Endothelial cell of umbilical vein (primary cell): ENCODE measurements around the gene SLC41A3. TPM values are rescaled to one million over a fixed set of nuclear protein-coding genes. Genes with fewer than 3 reads are reported as not detected.
"Not testable (repeated sequence)": the region's sequence is repeated elsewhere in the genome, so short reads cannot be mapped to it uniquely, and the experiment has no call there.

Source experiments
- BruUV-seq: library from RNA; stranded (reverse); fragments of 400-500 nt; replicated peaks from 2 replicates; lab custom pipeline; 2021; lab: Mats Ljungman, UMichigan
- CTCF ChIA-PET: fragments of 300-600, 350-600 bp; sonication (Branson Sonifier 250); formaldehyde crosslinking; loops from one replicate; lab custom pipeline; 2021; ENCODE audit warnings: antibody characterized with exemption, inconsistent platforms; lab: Charles Lee
- POLR2A ChIA-PET: fragments of 300-600, 350-600 bp; sonication (Branson Sonifier 250); formaldehyde crosslinking; loops from one replicate; lab custom pipeline; 2021; ENCODE audit warnings: antibody characterized with exemption, inconsistent platforms; lab: Charles Lee
- DNase-seq: peaks from one replicate; pipeline ENCODE4 v3.0.0-alpha.2; 2011; ENCODE audit warnings: low read depth, low spot score
- FAIRE-seq: peaks from 2 replicates; lab custom pipeline; 2011; peaks lifted over from hg19 to GRCh38; lab: Jason Lieb, UNC
- H2AFZ ChIP-seq: 2 replicates; pipeline ENCODE4 v1.6.0; 2012; ENCODE audit warnings: low read depth, low read length, control low read depth, inconsistent platforms
- H3K27ac ChIP-seq: 2 replicates; pipeline ENCODE4 v1.5.1; 2011; ENCODE audit warnings: low read depth, mild to moderate bottlenecking, control low read depth, low read length, moderate library complexity; ENCODE audit not compliant: insufficient read depth
- H3K27me3 ChIP-seq, 2 experiments: 2 replicates each; pipeline versions ENCODE4 v1.6.0 to v1.6.1; 2011; ENCODE audit warnings: low read length in 2 of 2, mixed read lengths in 1 of 2; ENCODE audit not compliant: control insufficient read depth in 2 of 2, insufficient read depth in 2 of 2
- H3K36me3 ChIP-seq, 2 experiments: 2 replicates in 1 of 2; 3 replicates in 1 of 2; pipeline ENCODE4 v1.5.1; 2011; ENCODE audit warnings: low read length in 2 of 2, mild to moderate bottlenecking in 1 of 2, moderate library complexity in 1 of 2; ENCODE audit not compliant: control insufficient read depth in 2 of 2, insufficient read depth in 2 of 2; ENCODE audit errors: extremely low read depth in 1 of 2
- H3K4me1 ChIP-seq: 3 replicates; pipeline ENCODE4 v1.5.1; 2011; ENCODE audit warnings: mild to moderate bottlenecking, low read length; ENCODE audit not compliant: control insufficient read depth, insufficient read depth; ENCODE audit errors: extremely low read depth
- H3K4me2 ChIP-seq: 2 replicates; pipeline ENCODE4 v1.6.1; 2011; ENCODE audit warnings: low read length, control low read depth, mixed read lengths; ENCODE audit not compliant: insufficient read depth
- H3K4me3 ChIP-seq, 3 experiments: fragments of 200-600 bp in 1 of 3; sonication (generic), shearing (Covaris generic) in 1 of 3; replicated peaks in 1 of 3; 2 replicates each; pipeline ENCODE4 v1.5.1; 2011 to 2016; ENCODE audit warnings: control low read depth in 3 of 3, low read length in 3 of 3, mild to moderate bottlenecking in 2 of 3, inconsistent platforms in 1 of 3, low read depth in 1 of 3, moderate library complexity in 1 of 3; ENCODE audit not compliant: insufficient read depth in 1 of 3
- H3K79me2 ChIP-seq: 2 replicates; pipeline ENCODE4 v1.6.0; 2012; ENCODE audit warnings: low read length, inconsistent platforms; ENCODE audit not compliant: control insufficient read depth, insufficient read depth
- H3K9ac ChIP-seq: replicated peaks from 2 replicates; pipeline ENCODE3; 2011; ENCODE audit warnings: low read length, control low read depth; ENCODE audit not compliant: insufficient read depth; ENCODE audit errors: extremely low read depth
- H3K9me1 ChIP-seq: replicated peaks from 3 replicates; pipeline ENCODE4 v1.6.0; 2011; ENCODE audit warnings: mild to moderate bottlenecking, low read length; ENCODE audit not compliant: control insufficient read depth, insufficient read depth; ENCODE audit errors: extremely low read depth
- H3K9me3 ChIP-seq: replicated peaks from 2 replicates; pipeline ENCODE4 v1.5.1; 2012; ENCODE audit warnings: low read length, inconsistent platforms; ENCODE audit not compliant: control insufficient read depth, insufficient read depth
- H4K20me1 ChIP-seq: replicated peaks from 2 replicates; pipeline ENCODE3; 2011; ENCODE audit warnings: mild to moderate bottlenecking, low read length; ENCODE audit not compliant: control insufficient read depth, insufficient read depth; ENCODE audit errors: extremely low read depth
- CTCF ChIP-seq, 2 donors: IDR thresholded peaks; 1 replicate in 1 of 2; 2 replicates in 1 of 2; pipeline ENCODE4 v1.5.1; 2011; ENCODE audit warnings: low read length in 2 of 2, mild to moderate bottlenecking in 2 of 2, moderate library complexity in 2 of 2, control low read depth in 1 of 2, inconsistent platforms in 1 of 2, low read depth in 1 of 2; ENCODE audit not compliant: insufficient read depth in 1 of 2; ENCODE audit errors: extremely low read depth in 1 of 2
- EZH2 ChIP-seq: IDR thresholded peaks from 2 replicates; pipeline ENCODE4 v1.6.1; 2012; ENCODE audit warnings: borderline replicate concordance, low read depth, mild to moderate bottlenecking, moderate library complexity, low read length, inconsistent platforms; ENCODE audit not compliant: severe bottlenecking
- FOS ChIP-seq: IDR thresholded peaks from 2 replicates; pipeline ENCODE4 v1.6.1; 2011; ENCODE audit warnings: mild to moderate bottlenecking, low read length, moderate library complexity, borderline replicate concordance; ENCODE audit not compliant: insufficient read depth
- GATA2 ChIP-seq: IDR thresholded peaks from 2 replicates; pipeline ENCODE4 v1.7.0; 2011; ENCODE audit warnings: low read depth, mild to moderate bottlenecking, moderate library complexity, mixed read lengths, low read length; ENCODE audit not compliant: insufficient read length, insufficient read depth
- JUN ChIP-seq: IDR thresholded peaks from 2 replicates; pipeline ENCODE4 v1.6.1; 2011; ENCODE audit warnings: borderline replicate concordance, low read depth; ENCODE audit not compliant: insufficient read length, insufficient read depth
- MAX ChIP-seq: IDR thresholded peaks from 2 replicates; pipeline ENCODE4 v1.6.1; 2011; ENCODE audit not compliant: insufficient read depth, insufficient read length
- MYC ChIP-seq: IDR thresholded peaks from one replicate; pipeline ENCODE4 v1.6.1; 2011; ENCODE audit warnings: mild to moderate bottlenecking, low read depth, low read length
- POLR2A ChIP-seq: IDR thresholded peaks from 2 replicates; pipeline ENCODE4 v1.6.1; 2012; ENCODE audit warnings: low read depth, mild to moderate bottlenecking, control low read depth, low read length
- POLR2AphosphoS5 ChIP-seq: IDR thresholded peaks from 2 replicates; pipeline ENCODE4 v1.6.1; 2012; ENCODE audit warnings: low read depth, mild to moderate bottlenecking, control low read depth, low read length, moderate library complexity; ENCODE audit not compliant: insufficient read depth
- dilution Hi-C: fragments of 300-500 bp; cut with MboI; formaldehyde crosslinking; loops from one replicate; pipeline ENCODE4 v1.15.0; 2019; ENCODE audit warnings: low sequenced_read_pairs; ENCODE audit not compliant: extremely low pct_ligation_motif_present
- intact Hi-C: fragments of 100-400 bp; cut with micrococcal nuclease; formaldehyde crosslinking; loops from one replicate; pipeline ENCODE4 v1.10.0; 2022
- polyA plus RNA-seq, 4 experiments: library from polyadenylated mRNA; depleted of rRNA in 3 of 4; stranded (reverse) in 3 of 4; unstranded in 1 of 4; fragments of >200 nt; gene quantifications; 2 replicates each; pipeline versions ENCODE4 v1.2.1 to v1.2.3, GENCODE V29; 2011 to 2012; ENCODE audit warnings: missing spikeins in 1 of 4
- total RNA-seq: library from RNA; stranded (reverse); gene quantifications from 2 replicates; pipeline ENCODE4 v1.2.3, GENCODE V29; 2021

The SLC41A3 gene
- total and polyA plus RNA-seq, 2 donors (not counting 3 experiments of a cell fraction or from before 2014, with no cell fraction given): 52.5 to 118 TPM

- Histone ChIP-seq H3K4me2 (no peak overlapping the region), H4K20me1 (no peaks in the 10 kb centered on the region), H3K36me3 (no peaks in the 10 kb centered on the region), H3K27ac (no peak overlapping the region), H3K9me1 (no peaks in the 10 kb centered on the region), H3K27me3 (peaks cover 3 to 4% of the 10 kb centered on the region in 2 experiments), H2AFZ (no peak overlapping the region), H3K9ac (no peak overlapping the region), H3K4me1 (no peaks in the 10 kb centered on the region), H3K4me3 (no peak overlapping the region), H3K79me2 (no peaks in the 10 kb centered on the region), H3K9me3 (no peaks in the 10 kb centered on the region)
- no peak for DNase-seq
- FAIRE-seq: no peak
- no peak for TF ChIP-seq MYC
- no peak for TF ChIP-seq MAX
- TF ChIP-seq POLR2AphosphoS5: no peak
- TF ChIP-seq EZH2: no peak
- TF ChIP-seq CTCF (IDR thresholded peaks at IDR 0.05; ENCODE audit: extremely low read depth in 1 of 2, insufficient read depth in 1 of 2, low read depth in 1 of 2, low read length in 2 of 2): no peak
- TF ChIP-seq FOS: no peak
- no peak for TF ChIP-seq POLR2A
- no peak for TF ChIP-seq GATA2
- TF ChIP-seq JUN: no peak
- no TSS peak for BruUV-seq
- CTCF ChIA-PET: interaction anchor here (2.0 kb wide), 1 partner anchor 9 kb away, joined by 6 read pairs; no protein-coding TSS in a partner anchor
- dilution Hi-C loops: no loop called here
- intact Hi-C loops: no loop called here
- POLR2A ChIA-PET: no interaction called here
Observed at GRCh38 chr3:126097801-126098200, 13.9 kb upstream of the SLC41A3 start.

GRCh38 chr3:126096274-126096673, 12.3 kb upstream of the SLC41A3 start:
- not testable (repeated sequence) for DNase-seq

GRCh38 chr3:126092128-126092527, 8.2 kb upstream of the SLC41A3 start:
- H3K4me1 ChIP-seq, H3K27me3 ChIP-seq, H3K9me3 ChIP-seq, H3K27ac ChIP-seq, H4K20me1 ChIP-seq, H2AFZ ChIP-seq, CTCF ChIA-PET, BruUV-seq, FAIRE-seq, DNase-seq, dilution Hi-C loops, H3K4me2 ChIP-seq, H3K36me3 ChIP-seq, intact Hi-C loops, H3K9ac ChIP-seq, H3K79me2 ChIP-seq, POLR2A ChIA-PET, H3K9me1 ChIP-seq, H3K4me3 ChIP-seq: not testable (repeated sequence)

More at GRCh38 chr3:126096274-126096673, 12.3 kb upstream of the SLC41A3 start:
- H3K36me3 ChIP-seq, POLR2A ChIA-PET, H3K9me3 ChIP-seq, FAIRE-seq, CTCF ChIA-PET, intact Hi-C loops, H3K9ac ChIP-seq, H3K79me2 ChIP-seq, H3K4me3 ChIP-seq, H2AFZ ChIP-seq, H3K9me1 ChIP-seq, H4K20me1 ChIP-seq, H3K4me2 ChIP-seq, H3K27me3 ChIP-seq, dilution Hi-C loops, H3K27ac ChIP-seq, H3K4me1 ChIP-seq, BruUV-seq: not testable (repeated sequence)
